NCI-H128 (cell line): ENCODE results near the gene TCF25.
"Not testable (repeated sequence)": the region's sequence is repeated elsewhere in the genome, so short reads cannot be mapped to it uniquely, and the experiment has no call there.

Experiments
- DNase-seq: peaks from one replicate; lab custom pipeline; 2025; ENCODE audit not compliant: unreplicated experiment; lab: John Stamatoyannopoulos, UW

TCF25 gene

GRCh38 chr16:89903908-89904515 lies 30.6 kb downstream of the TCF25 start:
- DNase-seq: no peak

- no peak for DNase-seq
Observed at GRCh38 chr16:89904606-89905510, 31.5 kb downstream of the TCF25 start.

GRCh38 chr16:89905511-89906139 lies 32.2 kb downstream of the TCF25 start:
- no peak for DNase-seq

DNA sequence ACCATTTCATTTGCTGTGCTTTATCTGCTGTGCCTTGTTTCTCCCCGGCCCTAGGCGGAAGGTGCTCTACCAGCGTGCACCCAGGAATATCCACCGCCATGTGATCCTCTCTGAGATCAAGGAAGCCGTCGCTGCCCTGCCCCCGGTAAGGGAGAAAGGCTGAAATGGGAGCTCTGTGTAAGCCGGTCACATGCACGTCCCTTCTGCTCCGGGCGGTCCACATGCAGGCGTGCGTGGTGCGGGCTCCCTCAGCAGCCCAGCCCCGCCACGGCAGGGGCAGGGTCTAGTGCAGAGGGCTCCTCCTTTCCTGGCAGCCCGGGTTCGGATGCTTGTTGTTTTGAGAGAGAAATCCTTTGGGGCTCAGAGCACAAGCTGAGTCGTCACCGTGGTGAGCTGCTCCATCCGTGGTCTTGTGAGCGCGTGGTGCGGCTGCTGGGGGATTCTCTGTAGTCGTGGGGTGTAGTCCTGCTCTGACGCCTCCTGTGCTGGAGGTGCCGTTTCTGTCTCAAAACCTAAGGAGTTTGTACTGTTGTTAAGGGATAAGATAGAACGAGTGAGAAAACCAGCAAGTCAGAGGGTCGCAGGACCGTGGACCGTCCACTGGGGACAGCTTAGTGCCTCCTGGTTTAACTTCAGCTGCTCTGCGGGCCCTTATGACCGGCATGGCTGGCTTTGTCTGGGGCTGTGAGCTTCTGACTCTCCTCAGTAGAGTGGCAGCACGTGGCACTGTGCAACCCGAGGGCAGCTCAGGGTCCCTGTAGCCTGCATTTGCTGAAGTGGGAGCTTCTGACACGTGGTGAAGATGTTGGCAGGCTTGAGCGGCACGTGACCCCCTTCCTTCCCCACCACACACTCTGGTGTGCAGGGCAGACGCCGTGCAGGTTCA lies 33.0 kb downstream of the TCF25 start:
- no peak for DNase-seq

DNA sequence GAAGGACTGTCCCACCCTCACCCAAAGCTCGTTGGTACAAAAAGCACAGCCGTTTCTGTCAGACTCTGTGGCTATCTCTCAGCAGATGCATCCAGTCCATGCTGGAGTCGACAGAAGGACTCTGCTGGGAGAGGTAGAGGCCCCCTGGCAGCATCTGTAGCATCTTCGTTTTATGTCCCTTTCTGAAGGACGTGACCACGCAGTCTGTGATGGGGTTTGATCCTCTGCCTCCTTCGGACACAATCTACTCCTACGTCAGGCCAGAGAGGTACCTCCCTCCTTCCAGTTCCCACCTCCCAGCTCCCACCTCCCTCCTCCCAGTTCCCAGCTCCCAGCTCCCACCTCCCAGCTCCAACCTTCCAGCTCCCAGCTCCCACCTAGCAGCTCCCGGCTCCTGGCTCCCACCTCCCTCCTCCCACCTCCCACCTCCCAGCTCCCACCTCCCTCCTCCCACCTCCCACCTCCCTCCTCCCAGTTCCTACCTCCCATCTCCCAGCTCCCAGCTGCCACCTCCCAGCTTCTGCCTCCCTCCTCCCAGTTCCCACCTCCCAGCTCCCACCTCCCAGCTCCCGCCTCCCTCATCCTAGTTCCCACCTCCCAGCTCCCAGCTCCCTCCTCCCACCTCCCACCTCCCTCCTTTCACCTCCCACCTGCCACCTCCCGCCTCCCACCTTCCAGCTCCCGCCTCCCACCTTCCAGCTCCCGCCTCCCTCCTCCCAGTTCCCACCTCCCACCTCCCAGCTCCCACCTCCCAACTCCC lies 33.8 kb downstream of the TCF25 start:
- no peak for DNase-seq

- DNase-seq: no peak
Observed at GRCh38 chr16:89908236-89908635, 34.8 kb downstream of the TCF25 start.

- DNase-seq: no peak
Observed at GRCh38 chr16:89909777-89910716, 36.7 kb downstream of the TCF25 start.

- DNase-seq: no peak
Observed at GRCh38 chr16:89910717-89911354, 37.4 kb downstream of the TCF25 start.

DNA sequence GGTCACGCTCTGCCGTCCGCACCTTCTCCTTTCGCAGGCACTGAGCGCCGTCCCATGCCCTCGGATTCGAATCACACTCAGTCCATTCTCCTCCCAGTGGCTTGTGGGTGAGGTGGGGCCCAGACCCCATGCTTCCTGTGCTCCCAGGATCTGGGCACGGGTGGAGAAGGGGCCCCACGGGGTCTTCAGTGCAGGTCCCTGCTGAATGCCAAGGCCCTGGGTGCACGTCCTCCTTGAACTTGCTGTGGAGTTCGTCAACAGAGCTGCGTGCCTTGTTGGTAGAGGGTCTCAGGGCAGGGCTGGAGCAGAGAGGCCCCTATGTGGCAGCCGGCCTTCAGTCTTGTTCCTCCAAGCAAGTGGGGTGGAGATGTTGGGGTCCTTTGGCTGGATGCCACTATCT lies 38.0 kb downstream of the TCF25 start:
- DNase-seq: no peak

DNA sequence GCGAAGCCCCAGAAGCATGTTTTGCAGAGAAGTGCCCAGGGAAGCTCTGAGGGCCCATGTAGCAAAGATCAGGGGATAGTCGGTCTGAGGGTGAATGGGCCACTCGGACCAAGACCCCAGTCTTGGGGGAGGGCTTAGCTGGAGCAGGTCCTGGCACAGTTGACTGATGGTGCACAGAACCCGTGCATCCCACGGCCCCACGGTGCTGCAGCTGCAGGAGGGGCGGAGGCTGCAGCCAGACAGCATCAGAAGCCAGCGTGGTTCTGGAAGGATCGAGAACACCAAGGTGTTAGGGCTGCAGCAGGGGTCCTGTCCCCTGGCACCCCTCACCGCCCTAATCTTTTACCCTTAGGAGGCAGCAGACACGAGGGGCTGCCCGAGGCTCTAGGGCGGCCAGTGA lies 38.8 kb downstream of the TCF25 start:
- DNase-seq: no peak

- no peak for DNase-seq
Observed at GRCh38 chr16:89912627-89913026, 39.2 kb downstream of the TCF25 start.

- DNase-seq: no peak
Observed at GRCh38 chr16:89913408-89914387, 40.3 kb downstream of the TCF25 start.

GRCh38 chr16:89914642-89915285 lies 41.4 kb downstream of the TCF25 start:
- DNase-seq: not testable (repeated sequence)

GRCh38 chr16:89915303-89916232 lies 42.2 kb downstream of the TCF25 start:
- DNase-seq: no peak

GRCh38 chr16:89917773-89918452 lies 44.5 kb downstream of the TCF25 start:
- DNase-seq: peak; percentile 34
